ENCODE results near the gene FOXP1.

GRCh38 chr3:71254281-71255057 is 329.1 kb downstream of the FOXP1 start:
- TF ChIP-seq CTCF (IDR thresholded peaks at IDR 0.05) (no peak), POLR2A (IDR thresholded peaks at IDR 0.05) (no peak)

All from adrenal gland (tissue), 5 donors.